ENCODE measurements around the gene LAIR1.

- TF ChIP-seq POLR2A (IDR thresholded peaks at IDR 0.05; ENCODE audit: low read depth) = no peak
- TF ChIP-seq CTCF (IDR thresholded peaks at IDR 0.05) = no peak
- TF ChIP-seq POLR2AphosphoS5 (IDR thresholded peaks at IDR 0.05) = no peak
Observed at GRCh38 chr19:54317965-54318240, 46.8 kb downstream of the LAIR1 start.
